Measurements from ENCODE around the gene P2RY8. TPM values are rescaled to one million over a fixed set of nuclear protein-coding genes. Genes with fewer than 3 reads are reported as not detected.

Gene P2RY8
- total and polyA plus RNA-seq, 2 donors (not counting 1 experiment from before 2014, with no cell fraction given), result 72.3 to 142 TPM

DNA sequence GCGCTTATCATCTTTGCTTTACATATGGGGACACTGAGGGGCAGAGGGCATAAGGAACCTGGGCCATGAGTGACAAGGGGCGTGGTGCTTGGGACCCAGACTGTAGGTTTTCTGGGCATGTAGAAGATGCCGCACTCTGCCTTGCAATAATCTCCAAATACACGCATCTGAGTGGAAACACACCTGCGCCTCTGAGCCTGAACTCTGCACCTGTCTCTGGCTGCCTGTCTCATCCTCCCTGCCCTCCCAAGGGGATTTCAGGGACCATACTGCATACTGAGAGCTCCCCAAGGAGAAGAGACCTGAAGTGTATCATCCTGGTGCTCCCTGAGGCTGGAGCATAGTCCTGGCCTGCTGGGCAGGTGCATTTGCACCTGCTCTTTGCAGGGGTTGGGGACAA lies 49.6 kb downstream of the P2RY8 start:
- H3K36me3 ChIP-seq (replicated peaks in 1 of 2; ENCODE audit: control extremely low read depth in 1 of 2, control insufficient read depth in 1 of 2, extremely low read depth in 1 of 2, insufficient read depth in 2 of 2, low read length in 1 of 2), result peaks cover 10 to 67% of the 10 kb centered on the region in 2 experiments
- peaks cover 0 to 14% (median 0%) of the 10 kb centered on the region in 3 donors for H3K9me3 ChIP-seq (ENCODE audit: control extremely low read depth in 1 of 3, control insufficient read depth in 2 of 3, insufficient read depth in 1 of 3, low read length in 2 of 3)
- peaks cover 62% of the 10 kb centered on the region for H3K79me2 ChIP-seq (ENCODE audit: control insufficient read depth, insufficient read depth, low read length)
- ChIA-PET CTCF (no interaction called here), POLR2A (no interaction called here)
- H4K20me1 ChIP-seq (ENCODE audit: control insufficient read depth, insufficient read depth, low read length, poor library complexity, severe bottlenecking), result peaks cover 74% of the 10 kb centered on the region
- H3K27ac ChIP-seq (ENCODE audit: low read length in 2 of 2), result peak overlapping the region in 1 of 2 donors; percentile 23
- no peaks in the 10 kb centered on the region for H3K9me3 Mint-ChIP-seq (ENCODE audit: insufficient read depth)
- peaks cover 10 to 42% of the 10 kb centered on the region in 2 donors for H3K4me1 ChIP-seq (ENCODE audit: control insufficient read depth in 2 of 2, insufficient read depth in 2 of 2, low read length in 2 of 2)
- H3K27me3 ChIP-seq (replicated peaks in 1 of 4; ENCODE audit: control extremely low read depth in 1 of 4, control insufficient read depth in 3 of 4, insufficient read depth in 4 of 4, low read length in 3 of 4), result no peaks in the 10 kb centered on the region
- ATAC-seq (ENCODE audit: low read depth) (no peak), DNase-seq (no peak)
- intact Hi-C loops (cut with micrococcal nuclease), result no loop called here
- H2AFZ ChIP-seq (ENCODE audit: insufficient read depth, low read depth, low read length, poor library complexity, severe bottlenecking), result no peak overlapping the region
- WGBS (ENCODE audit: insufficient coverage), result 57% methylated on average over 5 of the region's 5 CpGs
- H3K4me1 Mint-ChIP-seq, result peaks cover 50% of the 10 kb centered on the region
- H3K4me2 ChIP-seq (replicated peaks; ENCODE audit: low read depth, low read length, poor library complexity, severe bottlenecking), result no peak overlapping the region
- H3K9ac ChIP-seq (ENCODE audit: low read length), result no peak overlapping the region
- H3K27ac Mint-ChIP-seq, result peak overlapping the region; percentile 84
- H3K4me3 ChIP-seq (ENCODE audit: control extremely low read depth in 1 of 5, extremely low read depth in 1 of 5, insufficient read depth in 1 of 5, low read depth in 2 of 5, low read length in 4 of 5), result no peak overlapping the region
- TF ChIP-seq, protein P1, sequence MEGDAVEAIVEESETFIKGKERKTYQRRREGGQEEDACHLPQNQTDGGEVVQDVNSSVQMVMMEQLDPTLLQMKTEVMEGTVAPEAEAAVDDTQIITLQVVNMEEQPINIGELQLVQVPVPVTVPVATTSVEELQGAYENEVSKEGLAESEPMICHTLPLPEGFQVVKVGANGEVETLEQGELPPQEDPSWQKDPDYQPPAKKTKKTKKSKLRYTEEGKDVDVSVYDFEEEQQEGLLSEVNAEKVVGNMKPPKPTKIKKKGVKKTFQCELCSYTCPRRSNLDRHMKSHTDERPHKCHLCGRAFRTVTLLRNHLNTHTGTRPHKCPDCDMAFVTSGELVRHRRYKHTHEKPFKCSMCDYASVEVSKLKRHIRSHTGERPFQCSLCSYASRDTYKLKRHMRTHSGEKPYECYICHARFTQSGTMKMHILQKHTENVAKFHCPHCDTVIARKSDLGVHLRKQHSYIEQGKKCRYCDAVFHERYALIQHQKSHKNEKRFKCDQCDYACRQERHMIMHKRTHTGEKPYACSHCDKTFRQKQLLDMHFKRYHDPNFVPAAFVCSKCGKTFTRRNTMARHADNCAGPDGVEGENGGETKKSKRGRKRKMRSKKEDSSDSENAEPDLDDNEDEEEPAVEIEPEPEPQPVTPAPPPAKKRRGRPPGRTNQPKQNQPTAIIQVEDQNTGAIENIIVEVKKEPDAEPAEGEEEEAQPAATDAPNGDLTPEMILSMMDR (IDR thresholded peaks at IDR 0.05), result no peak
- no peak for TF ChIP-seq EZH2 (IDR thresholded peaks at IDR 0.05; ENCODE audit: borderline replicate concordance, insufficient read depth, low read depth, low read length, poor library complexity, severe bottlenecking)
- H3K27me3 Mint-ChIP-seq, result no peaks in the 10 kb centered on the region
- peak overlapping the region; percentile 20 for H3K4me3 Mint-ChIP-seq

DNA sequence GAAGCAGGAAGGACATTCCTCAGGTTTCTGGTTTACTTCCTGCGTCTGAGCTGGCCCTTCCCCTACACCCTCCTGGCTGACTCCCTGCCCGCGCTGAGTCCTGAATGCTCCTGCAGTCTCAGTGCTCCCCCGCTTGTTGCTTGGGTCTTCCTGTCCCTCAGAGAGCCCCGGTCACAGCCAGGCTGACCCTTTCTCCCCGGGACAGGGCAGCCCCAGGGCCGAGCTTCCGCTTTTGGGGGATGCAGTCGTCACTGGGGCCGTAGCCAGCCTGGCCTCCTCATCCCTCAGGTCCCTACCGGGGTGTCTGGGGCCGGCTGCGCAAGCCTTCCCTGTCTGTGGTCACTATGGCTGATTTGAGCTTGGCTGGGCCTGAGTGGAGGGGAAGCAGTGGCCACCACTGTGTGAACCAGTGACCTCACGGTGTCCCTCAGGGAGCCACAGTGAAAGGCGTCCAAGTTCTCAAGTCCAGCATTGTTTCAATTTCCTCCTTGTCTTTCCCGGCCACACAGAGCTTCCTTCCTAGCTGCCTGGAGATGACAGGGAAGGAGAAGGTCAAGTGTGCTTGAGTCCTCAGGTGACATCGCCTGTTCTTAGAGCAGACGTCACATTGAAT lies 50.1 kb downstream of the P2RY8 start:
- peaks cover 66% of the 10 kb centered on the region for H3K79me2 ChIP-seq (ENCODE audit: control insufficient read depth, insufficient read depth, low read length)
- no peak overlapping the region for H3K9ac ChIP-seq (ENCODE audit: low read length)
- Mint-ChIP-seq H3K27ac (peak overlapping the region; percentile 84), H3K27me3 (no peaks in the 10 kb centered on the region), H3K4me3 (peak overlapping the region; percentile 20), H3K4me1 (peaks cover 50% of the 10 kb centered on the region), H3K9me3 (ENCODE audit: insufficient read depth) (no peaks in the 10 kb centered on the region)
- TF ChIP-seq, protein P1 (IDR thresholded peaks at IDR 0.05), result no peak
- TF ChIP-seq EZH2 (IDR thresholded peaks at IDR 0.05; ENCODE audit: borderline replicate concordance, insufficient read depth, low read depth, low read length, poor library complexity, severe bottlenecking), result no peak
- DNase-seq (no peak), ATAC-seq (ENCODE audit: low read depth) (no peak)
- ChIA-PET CTCF (no interaction called here), POLR2A (no interaction called here)
- peaks cover 10 to 61% of the 10 kb centered on the region in 2 experiments for H3K36me3 ChIP-seq (replicated peaks in 1 of 2; ENCODE audit: control extremely low read depth in 1 of 2, control insufficient read depth in 1 of 2, extremely low read depth in 1 of 2, insufficient read depth in 2 of 2, low read length in 1 of 2)
- H3K4me3 ChIP-seq (ENCODE audit: control extremely low read depth in 1 of 5, extremely low read depth in 1 of 5, insufficient read depth in 1 of 5, low read depth in 2 of 5, low read length in 4 of 5), result no peak overlapping the region
- intact Hi-C loops (cut with micrococcal nuclease), result no loop called here
- H2AFZ ChIP-seq (ENCODE audit: insufficient read depth, low read depth, low read length, poor library complexity, severe bottlenecking), result no peak overlapping the region
- no peak overlapping the region for H3K27ac ChIP-seq (ENCODE audit: low read length in 2 of 2)
- H4K20me1 ChIP-seq (ENCODE audit: control insufficient read depth, insufficient read depth, low read length, poor library complexity, severe bottlenecking), result peaks cover 72% of the 10 kb centered on the region
- H3K27me3 ChIP-seq (replicated peaks in 1 of 4; ENCODE audit: control extremely low read depth in 1 of 4, control insufficient read depth in 3 of 4, insufficient read depth in 4 of 4, low read length in 3 of 4), result no peaks in the 10 kb centered on the region
- 92% methylated on average over 18 of the region's 18 CpGs for WGBS (ENCODE audit: insufficient coverage)
- H3K9me3 ChIP-seq (ENCODE audit: control extremely low read depth in 1 of 3, control insufficient read depth in 2 of 3, insufficient read depth in 1 of 3, low read length in 2 of 3), result peaks cover 0 to 10% (median 0%) of the 10 kb centered on the region in 3 donors
- H3K4me1 ChIP-seq (ENCODE audit: control insufficient read depth in 2 of 2, insufficient read depth in 2 of 2, low read length in 2 of 2), result peaks cover 16 to 42% of the 10 kb centered on the region in 2 donors
- no peak overlapping the region for H3K4me2 ChIP-seq (replicated peaks; ENCODE audit: low read depth, low read length, poor library complexity, severe bottlenecking)

Data from B cell (primary cell).